ENCODE results near the gene SLC16A14.
"Not testable (repeated sequence)": the region's sequence is repeated elsewhere in the genome, so short reads cannot be mapped to it uniquely, and the experiment has no call there.

The SLC16A14 gene

GRCh38 chr2:230068651-230069055, at the start of gene SLC16A14:
Gene SLC16A14 (minus strand): TSS chr2:230068924. CDS start chr2:230059352, 9,572 bp downstream.
- peak; percentile 40 for DNase-seq (ENCODE audit: low read depth)
- peak; percentile 24 for TF ChIP-seq CTCF (conservative IDR thresholded peaks at IDR 0.05; ENCODE audit: control insufficient read depth, insufficient read depth, low read depth, low read length)
- H3K4me3 ChIP-seq (ENCODE audit: control insufficient read depth, low read depth, low read length): peak within 1 kb of the TSS; percentile 42

- no peak for DNase-seq (ENCODE audit: low read depth)
- H3K4me3 ChIP-seq (ENCODE audit: control insufficient read depth, low read depth, low read length): no peak overlapping the region
- TF ChIP-seq CTCF (conservative IDR thresholded peaks at IDR 0.05; ENCODE audit: control insufficient read depth, insufficient read depth, low read depth, low read length): no peak
These were observed 38.0 kb upstream of the SLC16A14 start for GRCh38 chr2:230106771-230107170.

- DNase-seq (ENCODE audit: low read depth); H3K4me3 ChIP-seq (ENCODE audit: control insufficient read depth, low read depth, low read length): not testable (repeated sequence)
These were observed 33.2 kb upstream of the SLC16A14 start for GRCh38 chr2:230101967-230102366.

- no peak overlapping the region for H3K4me3 ChIP-seq (ENCODE audit: control insufficient read depth, low read depth, low read length)
- DNase-seq (ENCODE audit: low read depth): no peak
- TF ChIP-seq CTCF (conservative IDR thresholded peaks at IDR 0.05; ENCODE audit: control insufficient read depth, insufficient read depth, low read depth, low read length): no peak
These were observed 29.1 kb upstream of the SLC16A14 start for GRCh38 chr2:230097841-230098240.

GRCh38 chr2:230097424-230097823, 28.7 kb upstream of the SLC16A14 start:
- no peak for DNase-seq (ENCODE audit: low read depth)
- no peak for TF ChIP-seq CTCF (conservative IDR thresholded peaks at IDR 0.05; ENCODE audit: control insufficient read depth, insufficient read depth, low read depth, low read length)
- H3K4me3 ChIP-seq (ENCODE audit: control insufficient read depth, low read depth, low read length): no peak overlapping the region

GRCh38 chr2:230090967-230091366, 22.2 kb upstream of the SLC16A14 start:
- TF ChIP-seq CTCF (conservative IDR thresholded peaks at IDR 0.05; ENCODE audit: control insufficient read depth, insufficient read depth, low read depth, low read length): no peak
- no peak overlapping the region for H3K4me3 ChIP-seq (ENCODE audit: control insufficient read depth, low read depth, low read length)
- DNase-seq (ENCODE audit: low read depth): no peak

GRCh38 chr2:230085201-230085600, 16.5 kb upstream of the SLC16A14 start:
- H3K4me3 ChIP-seq (ENCODE audit: control insufficient read depth, low read depth, low read length): no peak overlapping the region
- peak; percentile 44 for DNase-seq (ENCODE audit: low read depth)
- TF ChIP-seq CTCF (conservative IDR thresholded peaks at IDR 0.05; ENCODE audit: control insufficient read depth, insufficient read depth, low read depth, low read length): no peak

Data from fibroblast of mammary gland (primary cell).